GM12872 (cell line): ENCODE data around the gene PPT1.

Source experiments
- TF ChIP-seq, protein P1 (sequence below): IDR thresholded peaks from 3 replicates; pipeline ENCODE4 v1.5.1; 2011; ENCODE audit warnings: low read depth, mild to moderate bottlenecking, low read length, moderate library complexity; ENCODE audit not compliant: insufficient read depth

PPT1 gene

DNA sequence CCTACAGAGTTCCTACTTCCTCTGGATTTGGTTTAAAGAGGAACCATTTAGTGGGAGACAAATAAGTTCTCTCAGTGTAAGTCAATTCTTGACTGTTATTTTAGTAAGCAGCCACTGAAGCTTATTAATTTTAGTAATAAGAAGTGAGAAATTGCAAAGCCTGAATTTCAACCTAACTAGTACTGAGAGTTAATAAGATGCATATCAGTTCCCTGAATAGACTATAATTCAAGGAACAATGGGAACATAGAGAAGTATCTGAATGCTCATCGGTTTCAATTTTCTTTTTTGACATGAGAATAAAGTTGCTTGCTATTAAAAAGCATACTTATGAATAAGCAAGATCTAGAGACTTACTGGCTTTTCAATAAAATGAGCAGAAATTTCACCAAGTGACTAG is 8.0 kb upstream of the PPT1 start:
- TF ChIP-seq, protein P1, sequence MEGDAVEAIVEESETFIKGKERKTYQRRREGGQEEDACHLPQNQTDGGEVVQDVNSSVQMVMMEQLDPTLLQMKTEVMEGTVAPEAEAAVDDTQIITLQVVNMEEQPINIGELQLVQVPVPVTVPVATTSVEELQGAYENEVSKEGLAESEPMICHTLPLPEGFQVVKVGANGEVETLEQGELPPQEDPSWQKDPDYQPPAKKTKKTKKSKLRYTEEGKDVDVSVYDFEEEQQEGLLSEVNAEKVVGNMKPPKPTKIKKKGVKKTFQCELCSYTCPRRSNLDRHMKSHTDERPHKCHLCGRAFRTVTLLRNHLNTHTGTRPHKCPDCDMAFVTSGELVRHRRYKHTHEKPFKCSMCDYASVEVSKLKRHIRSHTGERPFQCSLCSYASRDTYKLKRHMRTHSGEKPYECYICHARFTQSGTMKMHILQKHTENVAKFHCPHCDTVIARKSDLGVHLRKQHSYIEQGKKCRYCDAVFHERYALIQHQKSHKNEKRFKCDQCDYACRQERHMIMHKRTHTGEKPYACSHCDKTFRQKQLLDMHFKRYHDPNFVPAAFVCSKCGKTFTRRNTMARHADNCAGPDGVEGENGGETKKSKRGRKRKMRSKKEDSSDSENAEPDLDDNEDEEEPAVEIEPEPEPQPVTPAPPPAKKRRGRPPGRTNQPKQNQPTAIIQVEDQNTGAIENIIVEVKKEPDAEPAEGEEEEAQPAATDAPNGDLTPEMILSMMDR, result no peak

DNA sequence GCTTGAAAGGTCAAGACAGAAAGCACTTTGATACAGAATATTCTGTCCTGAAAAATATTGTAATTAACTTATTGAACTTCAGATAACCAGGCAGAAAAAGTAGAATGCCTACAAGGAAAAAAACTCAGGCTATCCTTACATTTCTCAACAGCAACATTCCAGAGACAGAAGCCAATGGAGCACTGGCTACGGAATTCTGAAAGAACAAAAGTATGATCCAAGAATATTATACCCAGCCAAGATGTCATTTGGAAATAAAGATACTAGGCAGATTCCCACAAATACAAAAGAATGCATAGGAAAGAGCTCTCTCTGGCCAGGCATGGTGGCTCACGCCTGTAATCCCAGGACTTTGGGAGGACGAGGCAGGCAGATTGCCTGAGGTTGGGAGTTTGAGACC is 5.8 kb upstream of the PPT1 start:
- TF ChIP-seq, protein P1, result no peak

DNA sequence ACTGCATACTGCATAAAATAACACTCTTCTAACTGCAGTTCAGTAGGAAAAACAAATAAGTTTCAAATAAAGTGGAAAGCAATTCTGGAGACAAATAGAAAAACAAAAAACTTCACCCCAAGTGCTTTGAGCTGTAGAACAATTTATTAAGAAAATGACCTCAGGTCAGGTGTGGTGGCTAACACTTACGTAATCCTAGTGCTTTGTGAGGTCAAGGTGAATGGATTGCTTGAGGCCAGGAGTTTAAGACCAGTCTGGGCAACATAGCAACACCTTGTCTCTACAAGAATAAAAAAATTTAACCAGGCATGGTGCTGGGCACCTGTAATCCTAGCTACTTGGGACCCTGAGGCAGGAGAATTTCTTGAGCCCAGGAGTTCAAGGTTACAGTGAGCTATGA is 5.0 kb upstream of the PPT1 start:
- TF ChIP-seq, protein P1, result no peak

DNA sequence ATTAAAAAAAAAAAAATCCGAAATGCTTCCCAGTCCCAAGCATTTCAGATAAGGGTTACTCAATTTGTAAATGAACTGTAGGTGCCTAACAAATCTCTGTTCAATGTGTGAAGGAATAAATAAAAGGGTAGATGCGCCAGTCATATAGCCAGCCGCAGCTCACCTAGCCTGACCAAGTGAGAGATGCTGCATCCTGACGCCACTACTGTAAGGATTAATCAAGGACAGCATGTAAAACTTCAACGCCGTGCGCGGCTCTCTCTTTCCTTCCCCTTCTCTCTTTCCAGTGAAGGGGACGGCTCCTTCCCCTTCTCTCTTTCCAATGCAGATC is 441 bp downstream of the PPT1 start:
- TF ChIP-seq, protein P1, result no peak

DNA sequence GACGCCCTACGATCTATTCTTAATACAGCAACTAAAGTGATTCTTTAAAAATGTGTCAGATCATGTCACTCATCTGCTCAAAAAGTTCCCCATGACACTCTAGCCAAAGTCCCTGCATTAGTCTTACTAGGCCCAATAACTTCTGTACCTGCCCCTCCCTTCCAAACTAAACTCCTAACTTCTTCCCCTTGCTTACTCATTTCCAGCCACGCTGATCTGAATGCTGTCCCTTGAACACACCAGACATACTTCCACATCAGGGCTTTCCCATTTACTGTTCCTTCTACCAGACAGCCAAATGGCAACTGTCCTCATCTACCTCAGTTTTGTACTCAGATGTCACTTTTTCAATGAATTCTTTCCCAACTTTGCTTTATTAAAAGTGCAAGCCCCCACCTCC is 1.2 kb downstream of the PPT1 start:
- TF ChIP-seq, protein P1, result no peak

DNA sequence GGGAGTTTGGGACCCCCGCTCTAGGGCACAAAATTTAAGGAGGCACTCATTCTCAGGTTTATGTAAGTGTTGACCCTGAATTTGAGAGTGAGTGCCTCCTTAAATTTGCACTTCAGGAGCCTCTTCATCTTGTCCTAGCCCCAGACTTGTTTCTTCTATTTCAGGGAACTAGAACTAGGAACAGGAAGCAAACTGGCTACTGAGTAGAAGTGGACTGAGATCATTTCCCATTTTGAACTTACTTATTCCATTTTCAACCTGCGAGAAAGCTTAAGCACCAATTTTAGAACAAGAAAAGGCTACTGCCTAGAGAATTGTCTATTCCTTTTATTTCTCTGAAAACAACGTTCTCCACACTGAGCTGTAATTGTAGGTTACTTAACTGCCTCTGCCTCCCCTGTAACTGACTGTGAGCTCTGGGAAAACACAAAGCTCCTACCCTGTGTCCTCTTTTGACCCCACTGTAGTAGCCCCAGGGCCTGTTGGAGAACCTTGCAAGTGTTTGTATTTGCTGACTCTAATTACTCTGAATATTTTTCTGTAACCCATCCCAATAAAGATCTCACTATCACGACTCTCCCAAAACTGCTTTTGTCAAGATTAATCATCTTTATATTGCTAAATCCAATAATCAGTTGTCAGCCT is 2.5 kb downstream of the PPT1 start:
- TF ChIP-seq, protein P1, result no peak

DNA sequence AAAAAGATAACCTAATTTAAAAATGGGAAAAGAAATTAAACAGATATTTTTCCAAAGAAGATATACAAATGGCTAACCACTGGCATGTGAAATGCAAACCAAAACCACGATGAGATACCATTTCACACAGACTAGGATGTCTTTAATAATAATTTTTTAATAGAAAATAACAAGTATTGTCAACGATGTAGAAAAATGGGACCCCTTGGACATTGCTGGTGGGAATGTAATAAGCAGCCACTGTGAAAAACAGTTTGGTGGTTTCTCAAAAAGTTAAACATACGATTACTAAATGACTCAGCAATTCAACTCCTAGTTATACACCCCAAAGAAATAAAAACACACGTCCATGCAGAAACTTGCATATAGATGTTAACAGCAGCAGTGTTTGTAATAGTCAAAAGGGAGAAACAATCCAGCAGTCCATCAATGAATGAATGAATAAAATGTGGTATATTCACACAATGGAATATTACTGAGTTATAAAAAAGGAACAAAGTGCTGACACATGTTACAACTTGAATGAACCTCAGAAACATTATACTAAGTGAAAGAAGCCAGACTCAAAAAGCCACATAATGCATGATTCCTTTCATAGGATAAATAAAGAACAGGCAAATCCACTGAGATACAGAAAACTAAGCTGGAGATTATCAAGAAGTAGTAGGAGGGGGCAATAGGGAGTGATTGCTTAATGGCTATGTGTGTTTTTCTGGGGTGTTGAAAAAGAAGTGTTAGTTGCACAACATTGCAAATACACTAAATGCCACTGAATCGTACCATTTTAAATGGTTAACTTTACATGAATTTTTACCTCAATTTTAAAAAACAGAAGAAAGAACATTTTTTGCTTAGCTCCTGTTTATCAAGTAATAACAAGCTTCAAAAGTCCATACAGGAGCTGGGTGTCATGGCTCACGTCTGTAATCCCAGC is 4.1 kb downstream of the PPT1 start:
- TF ChIP-seq, protein P1, result no peak
